HS-27A (cell line): ENCODE results near the gene KRR1.
"Not testable (repeated sequence)": the region's sequence is repeated elsewhere in the genome, so short reads cannot be mapped to it uniquely, and the experiment has no call there.

Experiments used
- DNase-seq: peaks from one replicate; pipeline ENCODE4 v3.0.0-alpha.2; 2012; ENCODE audit warnings: low read depth, missing footprints

KRR1 gene

DNA sequence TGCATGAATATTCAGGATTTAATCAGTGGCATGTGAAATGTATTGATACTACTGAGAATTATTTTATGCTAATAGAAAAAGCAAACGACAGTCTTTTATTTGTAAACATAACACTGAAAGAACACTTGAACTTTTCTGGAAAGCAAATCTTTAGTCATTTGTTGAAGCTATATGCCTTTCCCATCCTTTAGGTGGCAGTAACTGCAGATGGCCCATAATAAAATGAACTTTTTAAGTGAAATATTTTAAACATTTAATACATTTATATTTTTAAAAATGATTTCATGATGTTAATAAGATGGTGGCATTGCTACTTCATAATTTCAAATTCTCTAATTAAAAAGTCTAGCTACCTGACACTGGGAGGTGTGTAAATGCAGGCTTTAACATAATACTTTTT, 13.9 kb upstream of the KRR1 start:
- no peak for DNase-seq

DNA sequence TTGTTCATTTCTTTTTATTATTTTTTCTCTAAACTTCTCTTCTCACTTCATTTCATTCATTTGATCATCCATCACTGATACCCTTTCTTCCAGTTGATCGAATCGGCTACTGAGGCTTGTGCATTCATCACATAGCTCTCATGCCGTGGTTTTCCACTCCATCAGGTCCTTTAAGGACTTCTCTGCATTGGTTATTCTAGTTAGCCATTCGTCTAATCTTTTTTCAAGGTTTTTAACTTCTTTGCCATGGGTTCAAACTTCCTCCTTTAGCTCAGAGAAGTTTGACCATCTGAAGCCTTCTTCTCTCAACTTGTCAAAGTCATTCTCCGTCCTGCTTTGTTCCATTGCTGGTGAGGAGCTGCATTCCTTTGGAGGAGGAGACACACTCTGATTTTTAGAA, 10.7 kb upstream of the KRR1 start:
- DNase-seq, result not testable (repeated sequence)

- not testable (repeated sequence) for DNase-seq
Measured at GRCh38 chr12:75521224-75521623, 9.8 kb upstream of the KRR1 start.

DNA sequence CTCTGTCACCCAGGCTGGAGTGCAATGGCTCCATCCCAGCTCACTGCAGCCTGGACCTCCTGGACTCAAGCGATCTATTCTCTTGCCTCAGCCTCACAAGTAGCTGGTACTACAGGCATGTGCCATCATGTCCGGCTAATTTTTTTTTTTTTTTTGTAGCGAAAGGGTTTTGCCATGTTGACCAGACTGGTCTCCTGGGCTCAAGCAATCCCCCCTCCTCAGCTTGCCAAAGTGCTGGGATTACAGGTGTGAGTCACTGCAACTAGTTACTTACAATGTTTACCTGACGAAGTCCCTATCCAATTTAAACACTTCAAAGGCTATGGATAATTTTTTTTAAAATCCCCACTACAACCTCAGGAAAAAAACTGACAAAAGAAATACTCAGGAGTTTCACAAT, 1.8 kb downstream of the KRR1 start:
- no peak for DNase-seq

DNA sequence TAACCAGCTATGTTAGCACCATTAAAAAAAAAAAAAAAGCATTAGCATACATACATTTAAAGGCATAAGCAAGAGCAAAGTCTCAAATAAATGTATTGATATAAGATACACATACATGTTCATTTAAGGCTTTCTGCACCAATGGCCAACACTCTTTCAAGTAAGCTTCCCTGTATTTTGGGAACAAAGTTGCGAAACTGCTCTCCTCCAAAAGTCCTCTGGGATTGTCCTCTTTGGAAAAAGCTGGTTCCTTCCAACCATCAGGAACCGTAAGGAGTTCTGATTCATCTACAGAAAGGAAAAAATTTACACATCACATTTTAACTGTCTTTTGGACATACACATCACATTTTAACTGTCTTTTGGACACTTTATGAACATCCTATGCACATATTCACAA, 3.2 kb downstream of the KRR1 start:
- no peak for DNase-seq

DNA sequence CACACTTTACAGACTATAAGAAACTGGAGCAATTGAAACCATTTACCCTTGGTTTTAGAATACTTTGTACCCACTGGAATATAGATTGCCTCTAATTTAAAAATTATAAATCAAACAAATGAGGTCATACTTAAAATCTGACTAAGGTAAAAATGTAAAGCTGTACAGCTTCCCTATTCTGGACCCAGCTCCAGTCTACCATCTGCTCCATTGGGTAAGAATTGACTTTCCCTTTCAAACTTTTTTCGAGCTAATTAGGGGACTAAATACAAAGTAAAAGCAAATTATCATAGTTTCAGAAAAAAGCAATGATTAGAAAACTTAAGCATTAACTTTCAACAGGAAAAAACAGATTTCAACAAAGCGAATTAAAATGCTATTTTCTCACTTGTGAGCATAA, 4.3 kb downstream of the KRR1 start:
- DNase-seq, result no peak

GRCh38 chr12:75505706-75506312, 5.6 kb downstream of the KRR1 start:
- no peak for DNase-seq

GRCh38 chr12:75503866-75504265, 7.5 kb downstream of the KRR1 start:
- DNase-seq, result no peak

DNA sequence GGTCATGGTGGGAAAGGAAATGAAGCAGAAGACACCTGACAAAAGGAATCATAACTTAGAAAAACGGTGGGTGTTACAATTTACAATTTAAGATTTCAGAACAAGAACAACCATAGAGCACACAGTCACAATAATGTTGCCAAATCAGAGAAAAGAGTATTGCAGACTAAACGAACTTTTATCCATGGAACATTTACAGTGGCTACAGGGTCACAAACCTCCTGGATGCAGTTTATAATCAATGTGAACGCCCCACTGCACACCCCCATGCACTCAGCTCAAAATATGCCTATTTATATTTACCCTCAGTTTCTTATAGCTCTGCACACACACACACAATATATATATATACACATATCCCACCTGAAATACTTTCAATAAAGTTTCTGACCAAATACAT, 8.0 kb downstream of the KRR1 start:
- no peak for DNase-seq

DNA sequence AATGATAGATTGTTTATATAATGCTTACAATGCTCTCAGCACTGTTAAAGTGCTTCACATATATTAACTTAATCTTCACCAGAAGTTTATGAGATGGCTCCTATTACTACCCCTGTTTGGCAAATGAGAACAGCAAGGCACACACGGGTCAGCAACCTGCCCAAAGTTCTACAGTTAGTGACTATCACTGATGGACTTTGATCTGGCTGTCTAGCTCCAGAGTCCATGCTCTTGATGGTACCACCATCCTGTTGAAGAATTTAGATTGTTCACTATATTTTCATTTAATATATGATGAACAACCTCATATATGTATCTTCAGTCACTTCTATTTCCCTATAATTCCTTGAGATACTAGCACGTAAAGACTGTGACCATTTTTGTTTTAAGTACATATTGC, 20.2 kb downstream of the KRR1 start:
- no peak for DNase-seq

GRCh38 chr12:75489613-75490210, 21.7 kb downstream of the KRR1 start:
- no peak for DNase-seq

DNA sequence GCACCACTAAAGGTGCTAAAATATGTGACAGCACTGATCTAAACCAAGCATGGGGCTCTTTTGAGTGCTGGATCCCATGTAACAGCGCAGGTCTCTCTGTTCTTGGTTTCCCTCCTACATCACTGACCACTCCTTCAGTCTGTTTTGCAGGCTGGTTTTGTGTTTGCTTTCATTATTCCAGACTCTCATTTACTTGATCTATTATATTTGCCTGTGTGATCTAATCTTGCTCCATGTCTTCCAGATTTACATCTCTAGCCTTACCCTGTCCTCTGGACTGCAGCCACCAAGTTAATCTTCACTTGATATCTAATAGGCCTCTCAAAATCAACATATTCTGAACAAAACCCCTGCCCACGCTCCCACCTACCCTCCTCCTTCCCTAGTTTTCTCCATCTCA, 22.2 kb downstream of the KRR1 start:
- no peak for DNase-seq

DNA sequence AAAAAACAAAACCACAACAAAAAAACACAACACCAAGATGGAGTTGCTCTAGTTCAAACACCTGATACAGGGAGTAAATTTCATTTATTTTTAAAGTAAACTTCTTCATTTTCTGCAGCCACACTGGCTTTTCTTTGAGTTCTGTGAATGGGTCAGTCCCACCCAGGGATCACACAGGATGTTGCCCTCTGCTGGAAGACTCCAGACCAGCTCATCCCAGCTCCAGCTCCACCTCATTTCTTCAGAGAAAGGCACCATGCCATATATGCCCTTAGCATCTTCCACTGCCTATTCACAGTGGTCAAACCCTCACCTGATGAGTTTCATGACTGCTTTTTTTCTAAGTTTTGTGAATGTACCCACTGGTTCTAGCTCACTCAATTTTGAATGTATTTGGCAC, 22.9 kb downstream of the KRR1 start:
- DNase-seq, result no peak

GRCh38 chr12:75487308-75487707, 24.1 kb downstream of the KRR1 start:
- DNase-seq, result no peak

- not testable (repeated sequence) for DNase-seq
Measured at GRCh38 chr12:75484450-75484849, 27.0 kb downstream of the KRR1 start.

DNA sequence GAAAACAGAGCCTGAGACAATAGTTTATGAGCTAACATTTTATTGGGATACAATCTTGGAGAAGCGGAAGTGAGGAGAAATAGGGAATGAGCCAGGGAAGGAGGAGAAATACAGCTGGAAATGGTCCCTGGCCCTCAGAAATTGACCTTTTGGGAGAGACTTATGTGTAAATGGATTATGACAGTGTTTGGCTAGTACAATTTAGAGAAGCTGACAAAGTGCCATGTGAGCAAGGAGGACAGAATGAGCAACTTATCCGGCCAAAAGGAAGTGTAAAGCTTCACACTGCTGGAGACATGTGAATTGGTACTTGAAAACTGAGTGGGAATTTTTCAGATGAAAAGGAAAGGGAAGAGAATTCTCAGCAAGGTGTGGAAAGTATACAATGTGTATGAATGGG, 28.0 kb downstream of the KRR1 start:
- DNase-seq, result no peak

DNA sequence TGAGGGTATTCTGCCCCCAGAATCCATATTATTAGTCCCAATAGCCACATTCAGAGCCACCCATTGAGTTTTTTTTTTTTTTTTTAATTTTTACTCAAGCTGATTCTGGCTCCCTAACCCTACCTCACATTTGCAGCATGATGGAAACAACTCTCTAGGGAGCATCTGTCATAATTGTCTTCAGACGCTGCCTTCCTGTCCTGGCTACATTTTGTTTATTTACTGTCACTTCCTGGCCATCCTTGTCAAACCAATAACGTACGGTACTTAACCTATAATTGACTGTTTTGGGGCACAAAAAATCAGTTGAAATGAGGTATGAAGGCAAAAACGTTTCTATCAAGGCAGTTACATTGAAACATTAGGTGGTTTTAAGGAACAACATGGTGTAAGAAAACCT, 28.8 kb downstream of the KRR1 start:
- no peak for DNase-seq

GRCh38 chr12:75481774-75482173, 29.6 kb downstream of the KRR1 start:
- DNase-seq, result no peak

DNA sequence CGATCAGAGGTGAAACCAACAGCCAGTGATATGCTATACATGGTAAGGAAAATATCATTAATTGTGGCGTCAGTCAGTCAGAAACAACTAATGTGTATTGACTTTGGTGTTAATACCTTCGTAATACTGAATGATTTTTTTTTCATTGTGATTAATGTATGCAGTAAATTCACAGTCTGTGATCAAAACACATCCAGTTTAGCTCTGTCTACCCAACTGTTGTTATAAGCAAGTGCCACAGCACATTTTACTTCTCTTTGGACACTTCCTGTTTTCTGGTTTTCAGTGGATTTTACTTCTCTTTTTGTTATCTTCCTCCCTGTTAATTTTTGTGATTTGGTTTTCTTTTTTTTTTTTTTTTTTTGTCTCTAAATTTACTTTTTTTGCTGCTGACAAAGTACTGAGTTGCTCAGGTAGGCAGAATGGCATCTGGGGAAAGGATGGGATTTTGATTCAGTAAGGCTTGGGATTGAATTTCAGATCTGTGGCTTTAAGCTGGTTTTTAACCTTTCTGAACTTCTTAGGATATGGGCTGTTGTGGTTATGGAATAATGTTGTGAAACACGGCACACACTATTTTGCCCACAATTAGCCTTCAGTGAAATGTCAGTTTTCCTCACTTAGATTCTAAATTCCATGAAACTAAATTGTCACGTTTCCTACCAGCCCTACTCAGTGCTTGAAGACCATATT, 30.2 kb downstream of the KRR1 start:
- DNase-seq, result no peak

DNA sequence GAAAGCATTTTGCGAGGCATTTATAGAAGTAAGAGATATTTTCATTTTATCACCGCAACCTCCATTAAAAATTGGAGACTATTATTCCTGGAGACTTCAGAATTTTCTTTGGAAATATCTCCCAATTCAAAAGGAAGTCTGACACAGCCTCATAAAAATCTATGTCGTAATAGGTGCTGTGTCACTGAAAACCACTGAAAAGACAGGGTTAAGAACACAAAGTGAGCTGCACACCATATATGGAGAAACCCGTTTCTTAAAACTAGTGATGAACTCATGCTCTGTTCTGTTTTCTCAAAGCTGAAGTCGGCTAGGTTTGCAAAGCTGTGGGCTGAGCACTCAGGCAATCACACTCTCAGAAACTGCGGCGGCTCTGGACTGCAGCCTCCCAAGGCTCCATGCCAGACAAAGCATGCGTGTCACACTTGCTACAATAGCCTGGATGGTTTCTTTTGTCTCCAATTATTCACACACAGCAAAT, 30.9 kb downstream of the KRR1 start, which contains the start of gene GLIPR1:
GLIPR1 (plus strand) TSS at position 287 of the 481 bp plus-strand sequence; CDS start at position 413, 126 bp downstream.
- peak; percentile 87 for DNase-seq

DNA sequence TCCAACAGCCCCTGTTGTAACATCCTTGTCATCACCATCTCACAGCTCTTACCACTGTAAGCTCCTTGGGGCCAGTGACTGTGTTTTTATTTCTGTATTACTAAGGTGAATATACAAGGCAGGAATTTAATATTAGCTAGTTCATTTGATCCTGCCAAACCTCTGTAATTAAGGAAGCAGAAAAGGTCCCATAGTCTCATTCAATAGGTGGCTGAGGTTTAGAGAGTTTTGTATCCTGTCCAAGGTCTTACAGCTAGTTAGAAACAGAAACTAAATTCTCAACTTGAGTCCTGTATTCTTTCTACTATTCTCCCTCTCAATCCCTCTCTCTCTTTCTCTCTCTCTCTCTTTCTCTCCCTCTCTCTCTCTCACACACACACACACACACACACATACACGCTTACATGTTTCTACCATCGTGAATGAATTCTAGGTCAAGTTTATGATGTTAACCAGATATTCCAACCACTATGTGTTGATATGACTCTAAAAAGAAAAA, 31.4 kb downstream of the KRR1 start:
- DNase-seq, result no peak

DNA sequence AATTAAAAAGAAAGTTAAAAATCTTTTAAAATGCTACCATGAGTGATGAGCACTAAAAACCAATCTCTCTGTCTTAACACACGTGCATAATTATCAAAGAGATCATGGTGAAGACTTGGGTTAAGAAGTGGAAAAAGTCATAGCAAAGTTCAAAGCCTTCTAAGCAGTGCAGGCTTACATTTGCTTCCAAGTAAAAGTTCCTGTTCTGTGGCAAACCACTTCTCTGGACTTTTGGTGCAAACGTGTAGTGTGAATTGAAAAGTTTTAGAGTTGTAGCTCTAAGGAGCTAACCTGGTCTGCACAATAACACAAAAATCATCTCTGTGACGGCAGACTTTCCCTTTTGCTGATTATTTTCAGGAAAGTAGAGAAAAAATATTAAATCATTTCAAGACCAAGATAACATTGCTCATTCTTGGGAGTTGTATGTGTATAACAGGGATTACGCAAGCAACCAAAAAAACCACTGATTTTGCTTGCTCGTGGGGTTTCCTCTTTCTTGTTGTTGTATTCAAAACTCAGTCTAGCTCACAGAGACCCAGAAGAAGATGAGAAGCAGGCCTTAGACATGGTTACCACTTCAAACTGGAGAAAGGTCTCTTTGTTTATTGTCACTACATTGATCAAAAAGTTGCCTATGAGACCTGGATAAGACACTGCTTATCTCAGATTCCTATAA, 33.2 kb downstream of the KRR1 start:
- DNase-seq, result no peak

- no peak for DNase-seq
Measured at GRCh38 chr12:75477137-75477536, 34.3 kb downstream of the KRR1 start.
